ENCODE measurements around the gene DSCAML1.

Gene DSCAML1

DNA sequence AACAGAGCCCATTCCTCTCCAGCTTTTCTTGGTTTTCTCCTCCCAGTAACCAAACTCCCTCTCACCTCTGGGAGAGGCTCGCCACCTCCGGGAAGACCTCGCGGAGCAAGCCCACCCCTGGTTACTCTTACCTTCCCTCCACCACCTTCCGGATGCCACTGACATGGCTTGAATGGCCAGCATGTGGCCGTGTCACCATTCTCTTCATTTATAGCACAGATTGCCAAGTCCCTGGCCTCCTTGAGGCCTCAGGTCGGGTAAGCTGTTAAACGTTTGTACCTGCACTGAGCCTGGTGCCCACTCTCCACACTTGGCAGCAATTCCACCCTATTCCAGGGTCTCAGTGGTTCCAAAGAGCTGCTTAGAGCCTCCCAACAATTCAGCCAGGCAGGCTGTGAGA is 35.5 kb upstream of the DSCAML1 start:
- no peak for DNase-seq

DNA sequence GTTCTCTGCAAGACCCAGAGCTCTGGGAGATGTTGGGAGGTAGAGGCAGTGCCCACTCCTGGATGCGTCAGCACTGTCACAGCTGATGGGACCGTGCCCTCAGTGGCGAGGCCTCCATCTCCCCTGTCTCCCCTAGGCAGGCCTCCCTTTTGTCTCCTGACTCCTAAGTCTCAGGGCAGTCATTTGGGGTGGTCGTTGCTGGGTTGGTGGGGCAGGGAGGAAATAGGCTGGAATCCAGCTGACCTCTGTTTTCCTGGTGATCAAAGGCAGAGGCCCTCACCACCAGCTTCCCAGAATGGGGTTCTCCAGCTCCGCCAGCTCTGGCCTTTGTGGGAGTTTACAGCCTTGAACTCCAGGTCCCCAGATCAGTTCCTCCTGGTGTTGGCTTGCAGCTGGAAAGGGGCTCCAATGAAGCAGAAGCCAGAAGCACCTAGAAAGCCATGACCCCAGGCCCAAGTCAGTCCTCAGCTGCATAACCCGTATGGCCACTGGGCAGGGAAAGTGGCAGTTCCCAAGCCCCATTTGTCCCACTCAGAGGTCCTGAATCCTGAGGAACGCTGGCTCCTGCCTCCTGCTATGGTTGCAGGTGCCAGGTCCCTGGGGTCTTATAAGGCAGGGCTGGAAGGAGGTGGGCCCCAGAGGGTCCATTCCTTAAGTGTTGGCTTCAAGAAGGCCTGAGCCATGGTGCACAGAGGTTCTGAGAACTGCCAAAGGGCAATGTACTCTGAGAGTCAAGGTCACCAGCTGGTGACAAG is 34.8 kb upstream of the DSCAML1 start:
- DNase-seq, result no peak

DNA sequence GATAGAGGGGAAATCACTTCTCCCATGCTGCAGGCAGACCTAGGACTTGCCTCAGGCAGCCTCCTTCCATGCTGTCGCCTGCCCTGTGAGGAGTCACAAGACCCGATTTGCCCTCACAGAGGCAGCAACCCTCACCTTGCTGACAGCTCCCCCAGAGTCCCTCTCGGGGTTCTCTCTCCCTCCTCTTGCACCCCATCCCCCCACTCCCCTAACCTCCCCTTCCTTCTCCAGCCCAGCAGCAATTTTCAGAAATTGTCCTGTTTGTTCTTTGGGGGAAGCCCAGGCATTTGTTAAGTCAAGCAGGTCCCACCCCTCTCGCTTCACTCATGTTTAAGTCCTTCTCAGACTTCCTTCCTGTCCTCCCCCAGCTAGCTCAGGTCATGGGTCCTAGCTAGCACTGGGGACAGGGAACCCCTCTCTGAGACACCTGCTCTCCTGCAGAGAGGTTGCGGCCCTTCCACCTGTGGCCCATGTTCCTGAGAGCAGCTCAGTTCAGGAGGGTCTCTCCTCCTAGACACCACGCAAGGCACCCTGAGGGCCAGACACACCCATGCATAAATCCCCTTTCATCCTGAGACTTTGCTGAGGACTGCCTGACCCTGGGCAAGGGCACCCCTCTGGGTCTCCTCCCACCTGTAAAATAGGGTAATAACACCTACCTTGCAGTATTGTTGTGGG is 33.8 kb upstream of the DSCAML1 start:
- DNase-seq, result no peak

DNA sequence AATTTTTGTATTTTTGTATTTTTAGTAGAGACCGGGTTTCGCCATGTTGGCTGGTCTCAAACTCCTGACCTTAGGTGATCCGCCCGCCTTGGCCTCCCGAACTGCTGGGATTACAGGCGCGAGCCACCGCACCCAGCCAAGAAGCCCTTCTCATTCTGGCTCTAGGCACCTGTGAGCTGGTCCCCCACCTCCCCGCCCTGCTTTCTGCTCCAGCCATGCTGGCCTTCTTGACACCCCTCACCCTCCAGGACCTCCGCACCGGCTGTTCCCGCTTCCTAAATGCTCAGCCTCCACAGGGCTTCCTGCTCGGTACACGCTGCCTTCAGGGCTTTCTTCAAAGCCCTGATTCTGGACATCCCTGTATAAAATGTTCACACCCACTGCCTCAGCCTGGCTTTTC is 33.1 kb upstream of the DSCAML1 start:
- DNase-seq, result no peak

DNA sequence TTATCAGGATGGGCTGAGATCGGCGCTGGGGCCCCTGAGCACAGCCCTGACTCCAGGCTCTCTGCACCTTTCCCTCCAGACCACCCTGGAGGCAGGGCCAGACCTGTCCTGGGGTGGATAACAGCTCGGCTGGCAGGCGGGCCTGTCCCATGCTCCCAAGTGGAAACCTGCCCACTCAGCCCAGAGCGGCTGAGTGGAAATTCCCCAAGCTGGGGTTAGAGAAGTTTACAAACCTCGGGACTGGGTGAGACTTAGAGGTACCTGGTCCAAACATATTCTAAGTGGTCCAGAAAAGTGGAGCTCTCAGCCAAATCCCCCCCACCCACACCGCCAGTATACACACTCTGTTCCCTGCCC is 32.3 kb upstream of the DSCAML1 start:
- no peak for DNase-seq

DNA sequence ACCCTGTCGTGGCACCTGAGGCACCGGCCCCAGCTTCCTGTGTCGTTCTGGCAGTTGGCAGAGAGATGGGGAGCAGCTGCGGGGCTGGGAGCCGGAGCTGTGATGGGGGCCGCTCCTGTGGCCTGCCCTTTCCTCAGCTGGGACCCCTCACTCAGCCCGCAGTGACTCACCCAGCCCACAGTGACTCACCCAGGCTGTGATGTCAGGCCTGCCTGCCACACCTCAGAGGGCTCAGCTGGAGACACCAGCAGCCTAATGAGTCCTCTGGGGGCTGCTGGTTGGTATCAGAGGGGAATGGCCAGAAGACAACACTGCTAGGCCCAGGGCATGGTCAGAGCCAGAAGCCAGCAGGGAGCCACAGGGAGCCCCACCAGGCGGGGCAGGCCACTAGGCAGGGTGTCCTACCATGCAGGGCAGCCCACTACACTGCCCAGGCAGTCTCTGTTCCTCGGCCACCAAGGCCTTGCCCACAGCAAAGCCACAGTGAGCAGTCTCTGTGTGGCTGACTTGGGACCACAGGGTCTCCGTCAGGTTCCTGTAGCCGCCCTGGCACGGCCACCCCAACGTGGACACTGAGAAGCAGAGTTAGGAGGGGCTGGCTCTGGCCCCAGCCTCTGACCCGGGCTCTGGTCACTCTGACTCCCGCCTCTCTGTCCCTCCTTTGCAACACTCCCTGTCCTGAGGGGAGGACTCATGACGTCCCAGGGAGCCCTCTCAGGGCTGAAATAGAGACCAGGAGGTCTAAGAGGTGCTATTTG is 31.8 kb upstream of the DSCAML1 start:
- peak; percentile 90 for DNase-seq

DNA sequence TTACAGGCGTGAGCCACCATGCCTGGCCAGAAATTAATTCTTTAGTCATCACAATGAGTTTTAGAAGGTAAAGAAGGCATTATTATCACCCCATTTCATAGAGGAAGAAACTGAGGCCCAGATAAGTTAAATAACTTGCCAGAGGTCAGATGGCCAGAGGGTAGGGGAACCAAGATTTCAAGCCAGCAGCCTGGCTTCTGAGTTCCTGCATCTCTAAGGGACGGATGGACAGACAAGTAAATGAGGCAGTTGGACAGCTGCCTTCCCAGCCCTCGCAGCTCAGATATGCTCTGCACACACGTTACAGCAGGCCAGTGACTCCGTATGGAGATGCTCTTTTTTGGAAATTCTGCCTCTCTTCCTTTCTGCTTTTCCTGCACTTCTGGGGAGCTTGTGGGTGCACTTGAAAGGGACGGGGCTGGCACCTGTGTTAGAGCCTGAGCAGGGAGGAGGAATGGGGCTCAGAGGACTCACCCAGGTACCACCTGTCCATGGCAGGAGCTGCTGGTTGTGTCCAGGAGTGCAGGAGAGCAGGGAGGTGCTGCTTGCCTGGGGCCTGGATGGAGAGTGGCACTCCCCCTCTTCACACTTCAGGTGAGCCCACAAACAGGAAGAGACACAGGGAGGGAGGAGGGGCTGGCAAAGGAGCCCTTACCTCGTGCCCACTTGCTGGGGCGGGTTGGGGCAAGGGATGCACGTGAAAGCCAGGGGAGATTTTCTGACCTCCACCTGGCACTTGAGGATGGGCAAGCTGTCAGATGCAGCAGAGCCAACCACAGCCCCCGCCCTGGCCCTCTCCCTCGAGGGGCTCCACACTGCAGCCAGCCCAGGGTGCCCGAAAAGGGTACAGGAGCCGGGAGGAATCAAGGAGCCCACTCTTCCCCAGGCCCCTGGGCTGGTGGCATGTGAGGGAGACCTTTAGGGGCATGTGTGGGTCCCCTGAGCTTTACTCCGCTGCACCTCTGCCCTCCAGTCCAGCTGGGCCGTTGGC is 30.8 kb upstream of the DSCAML1 start:
- DNase-seq, result no peak

DNA sequence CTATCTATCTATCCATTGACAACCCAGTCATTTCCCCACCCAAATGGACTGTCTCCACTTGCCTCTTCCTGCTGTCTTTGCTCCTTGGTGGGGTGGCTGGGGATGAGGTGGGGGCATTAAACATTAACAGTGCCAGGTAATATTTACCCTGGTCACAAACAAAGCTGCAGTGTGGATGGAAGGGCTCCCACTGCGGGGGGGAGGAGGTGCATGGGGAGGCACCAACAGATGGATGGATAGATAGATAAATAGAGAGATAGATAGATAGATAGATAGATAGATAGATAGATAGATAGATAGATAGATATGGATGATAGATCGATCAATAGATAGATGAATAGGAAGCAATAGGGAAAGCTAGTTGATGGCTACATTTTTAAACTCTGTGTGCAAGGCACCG is 29.8 kb upstream of the DSCAML1 start:
- no peak for DNase-seq

DNA sequence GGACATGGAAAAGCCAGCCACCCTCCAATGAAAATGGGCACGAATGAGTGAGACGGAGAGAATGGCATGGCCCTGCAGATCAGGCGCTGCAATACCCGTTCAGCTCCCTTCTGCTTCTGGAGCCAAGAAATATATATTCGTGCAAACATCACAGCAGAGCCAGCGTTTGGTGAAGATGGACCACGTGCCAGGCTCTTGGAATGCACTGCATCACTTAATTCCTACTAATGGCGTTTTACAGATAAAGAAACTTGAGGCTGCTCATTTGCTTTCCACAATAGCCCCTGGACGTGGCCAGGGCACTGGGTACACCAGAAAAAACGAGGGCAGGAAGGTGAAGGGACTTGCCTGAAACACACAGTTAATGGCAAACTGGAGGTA is 29.2 kb upstream of the DSCAML1 start:
- no peak for DNase-seq

DNA sequence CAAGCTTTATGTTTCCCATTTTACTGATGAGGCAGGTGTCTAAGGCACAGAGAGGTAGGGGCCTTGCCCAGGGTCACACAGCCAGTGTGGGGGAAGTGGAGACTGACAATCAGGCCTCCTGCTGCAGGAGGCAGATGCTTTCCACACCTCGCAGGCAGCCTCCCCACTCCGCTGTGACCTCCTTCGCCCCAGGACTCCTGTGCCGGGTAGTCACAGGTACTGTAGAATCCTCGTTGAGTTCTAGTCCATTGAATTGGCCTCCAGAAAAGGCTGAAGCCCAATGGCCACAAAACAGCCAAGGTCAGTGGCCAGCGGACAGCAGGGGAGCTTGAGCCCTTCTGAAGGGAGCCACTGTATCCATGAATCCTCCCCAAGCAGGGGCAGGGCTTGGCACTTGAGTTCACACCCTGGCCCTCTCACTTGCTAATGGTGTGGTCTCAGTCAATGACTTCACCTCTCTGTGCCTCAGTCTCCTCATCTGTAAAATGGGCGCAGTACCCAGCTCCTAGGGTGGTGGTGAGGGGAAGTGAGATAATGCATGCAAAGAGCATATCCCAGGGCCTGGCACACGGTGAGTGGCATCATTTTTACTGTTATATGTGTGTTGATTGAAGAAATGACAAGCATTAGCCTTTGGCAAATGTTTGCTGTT is 28.6 kb upstream of the DSCAML1 start:
- DNase-seq, result no peak

DNA sequence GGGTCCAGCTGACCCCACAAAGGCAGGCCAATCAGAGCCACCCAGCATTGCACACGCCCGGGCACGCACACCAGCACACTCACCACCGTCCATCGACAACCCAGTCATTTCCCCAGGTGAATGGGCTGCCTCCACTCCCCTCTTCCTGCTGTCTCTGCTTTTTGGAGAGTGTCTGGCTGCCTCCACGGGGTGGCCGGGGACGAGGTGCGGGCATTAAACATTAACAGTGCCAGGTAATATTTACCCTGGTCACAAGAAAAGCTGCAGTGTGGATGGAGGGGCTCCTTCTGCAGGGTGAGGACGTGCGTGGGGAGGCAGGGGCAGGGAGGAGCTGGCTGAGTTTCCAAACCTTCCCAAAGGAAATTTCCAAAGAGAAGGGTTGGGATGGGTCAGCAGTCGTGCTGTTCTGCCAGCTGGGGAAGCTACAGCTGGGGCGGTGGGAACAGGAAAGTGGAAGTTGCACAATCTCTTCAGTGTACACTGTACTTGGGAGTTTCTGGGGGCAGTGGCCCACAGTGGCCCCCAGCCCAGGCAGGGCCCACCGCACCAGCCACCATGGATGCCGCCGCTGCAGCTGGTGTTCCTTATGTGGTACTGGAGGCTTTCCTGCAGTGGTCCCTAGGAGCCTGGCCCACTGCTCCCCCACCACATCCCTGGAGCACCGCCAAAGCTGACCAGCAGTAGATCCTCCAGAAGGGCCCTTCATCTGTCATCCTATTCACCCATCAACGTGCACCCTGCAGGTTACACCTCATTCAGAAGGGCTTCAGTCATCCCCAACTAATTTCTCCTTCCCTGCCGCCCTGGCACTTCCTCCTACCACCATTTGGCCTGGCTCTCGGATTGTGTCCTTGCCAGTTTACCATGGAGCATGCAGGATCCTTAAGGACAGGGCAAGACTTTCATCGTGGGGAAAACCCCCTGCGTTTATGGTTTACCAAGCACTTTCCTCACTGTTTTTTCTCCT is 27.8 kb upstream of the DSCAML1 start, which contains the start of gene FXYD2:
Gene FXYD2, minus strand, starts transcription at position 174 of the 967 bp plus-strand sequence. Its CDS starts 66 bp downstream, at position 108.
- no peak for DNase-seq

DNA sequence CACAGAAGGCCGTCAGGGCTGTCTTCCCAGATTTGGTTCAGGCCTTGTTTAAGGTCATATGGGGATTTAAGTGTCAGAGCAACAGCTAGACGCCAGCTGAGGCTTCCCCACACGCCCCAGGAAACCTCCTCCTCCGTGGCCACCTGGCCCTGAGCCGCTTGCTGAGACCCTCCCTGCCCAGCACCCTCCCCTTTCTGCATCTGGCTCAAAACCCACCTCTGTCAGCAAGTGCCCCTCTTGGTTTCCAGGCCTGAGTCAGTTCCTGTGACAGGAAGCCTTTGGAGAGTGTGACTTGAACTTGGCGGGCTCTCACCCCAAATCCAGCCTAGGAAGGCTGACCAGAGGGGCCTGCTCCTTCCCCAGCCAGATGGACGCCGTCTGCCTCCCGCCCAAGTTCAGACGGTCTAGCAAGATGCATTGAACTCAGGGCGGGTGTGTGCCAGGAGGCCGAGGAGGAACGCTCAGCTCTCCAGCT is 27.0 kb upstream of the DSCAML1 start:
- no peak for DNase-seq

DNA sequence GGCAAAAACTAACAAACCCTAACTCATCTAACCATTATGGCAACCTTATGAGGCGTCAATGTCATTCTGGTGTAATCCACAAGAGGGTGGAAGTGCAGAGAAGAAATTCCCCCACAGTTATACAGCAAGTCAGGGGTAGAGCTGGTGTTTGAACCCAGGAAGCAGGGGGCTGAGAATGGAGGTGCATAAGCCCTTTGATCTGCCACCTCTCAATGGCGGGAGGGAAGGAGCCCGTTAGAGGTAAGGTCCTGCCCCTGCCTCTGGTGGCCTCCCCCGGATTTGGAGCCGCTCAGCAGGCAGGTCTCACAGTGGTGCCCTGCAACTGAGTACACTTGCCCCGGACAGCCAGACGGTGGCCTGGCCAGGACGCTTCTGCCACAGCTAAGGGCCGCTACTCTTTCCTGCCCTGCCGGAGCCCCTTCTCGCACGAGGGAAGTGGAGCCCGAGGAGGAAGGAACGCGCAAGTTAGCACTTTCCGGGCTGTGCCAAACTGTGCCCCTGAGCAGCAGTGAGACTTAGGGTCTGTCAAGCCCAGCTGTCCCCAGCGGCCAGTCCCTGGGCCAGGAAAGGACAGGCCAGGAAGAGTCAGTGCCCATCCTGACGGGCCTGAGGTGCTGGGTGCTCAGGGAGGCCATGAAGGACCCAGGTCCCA is 26.4 kb upstream of the DSCAML1 start:
- peak; percentile 26 for DNase-seq

DNA sequence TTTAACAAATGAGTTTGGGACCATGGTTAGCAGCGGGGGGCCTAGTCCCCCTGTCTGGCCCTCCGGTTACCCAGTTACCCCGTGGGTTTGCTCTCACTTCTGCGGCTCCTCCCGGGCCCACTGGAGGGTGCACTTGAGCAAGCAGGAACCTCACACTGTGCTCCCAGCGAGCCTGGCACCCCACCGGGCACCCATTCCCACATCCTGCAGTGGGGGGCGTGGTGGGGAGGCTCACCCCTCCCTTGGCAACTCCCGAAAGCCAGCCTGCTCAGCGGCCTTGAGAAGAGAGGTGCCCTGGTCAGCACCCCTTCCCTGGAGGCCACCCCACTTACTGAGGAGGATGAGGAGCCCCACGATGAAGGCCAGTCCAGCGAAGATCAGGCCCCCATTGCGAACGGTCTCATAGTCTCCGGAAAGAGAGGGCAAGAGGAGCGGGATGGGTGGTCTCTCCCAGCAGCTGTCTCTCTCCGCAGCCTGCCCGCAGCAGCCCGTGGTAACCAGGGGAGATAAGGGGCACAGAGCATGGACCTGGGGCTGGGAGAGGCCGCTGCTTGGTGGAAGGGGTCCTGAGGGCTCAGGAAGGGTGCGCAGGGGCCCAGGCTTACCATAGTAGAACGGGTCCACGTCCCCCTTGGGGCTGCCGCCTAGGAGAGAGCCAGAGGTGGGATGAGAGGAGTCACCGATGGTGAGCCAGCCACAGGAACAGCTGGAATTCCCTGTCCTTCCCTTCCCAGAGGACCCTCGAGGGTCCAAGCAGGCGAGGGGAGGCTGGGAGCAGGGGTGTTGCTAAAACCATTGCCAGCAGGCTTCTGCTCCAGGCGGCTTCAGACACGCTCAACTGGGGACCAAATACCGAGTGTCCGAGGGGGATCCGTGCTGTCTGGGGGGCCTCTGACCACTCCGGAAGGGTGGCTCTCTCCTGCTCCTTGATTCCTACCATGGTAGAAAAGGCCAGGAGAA is 25.3 kb upstream of the DSCAML1 start:
- peak; percentile 76 for DNase-seq

DNA sequence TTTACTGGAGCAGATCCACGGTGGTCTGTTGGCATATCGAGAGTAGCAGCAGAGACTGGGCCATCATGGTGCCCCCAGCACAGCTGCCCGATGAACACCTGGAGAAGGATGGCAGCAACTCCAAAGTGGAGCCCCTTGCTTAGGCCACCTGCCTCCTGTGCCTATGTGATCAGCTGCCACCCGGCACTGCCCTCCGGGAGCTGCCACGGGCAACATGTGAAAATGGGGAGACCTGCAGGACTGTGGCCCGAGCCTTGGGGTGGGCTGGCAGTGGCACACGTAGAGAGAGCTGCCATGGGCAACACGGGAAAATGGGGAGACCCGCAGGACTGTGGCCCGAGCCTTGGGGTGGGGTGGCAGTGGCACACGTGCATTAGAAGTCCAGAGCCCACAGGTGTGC is 24.4 kb upstream of the DSCAML1 start:
- no peak for DNase-seq

DNA sequence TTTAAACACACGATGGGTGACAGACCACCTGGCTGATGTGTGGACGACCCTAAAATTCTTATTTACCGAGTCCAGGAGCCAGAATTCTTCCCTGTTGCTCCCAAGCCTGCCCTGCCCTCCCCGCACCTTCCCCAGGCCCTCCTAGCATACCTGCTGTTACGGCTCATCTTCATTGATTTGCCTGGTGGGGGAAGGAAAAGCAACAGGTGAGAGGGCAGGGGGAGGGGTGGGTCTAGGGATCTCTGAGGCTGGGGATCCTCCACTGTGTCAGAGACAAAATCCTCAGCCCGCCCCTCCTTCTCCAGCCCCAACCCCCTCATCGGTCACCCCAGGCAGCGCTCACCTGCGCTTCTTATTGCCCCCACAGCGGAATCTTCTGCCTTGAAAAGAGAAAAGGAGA is 23.5 kb upstream of the DSCAML1 start:
- DNase-seq, result no peak

DNA sequence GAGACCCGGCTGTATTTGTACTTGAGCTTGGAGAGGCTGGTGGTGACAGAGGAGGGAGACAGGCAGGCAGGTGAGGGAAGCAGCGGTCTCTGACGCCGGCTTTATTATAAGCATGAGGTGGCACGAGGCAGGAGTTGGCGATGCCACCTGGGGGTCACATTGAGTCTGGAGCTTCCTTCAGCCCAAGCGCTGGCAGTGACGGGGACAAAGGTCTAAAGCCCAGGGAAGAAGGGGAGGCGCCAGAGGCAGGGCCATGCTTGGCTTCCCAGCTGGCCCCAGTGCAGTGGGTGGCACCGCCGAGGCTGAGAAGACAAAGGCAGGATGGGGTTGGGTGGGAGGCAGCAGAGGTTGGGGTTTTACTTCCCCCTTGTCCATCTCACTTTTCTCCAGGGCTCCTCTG is 23.1 kb upstream of the DSCAML1 start:
- DNase-seq, result no peak

DNA sequence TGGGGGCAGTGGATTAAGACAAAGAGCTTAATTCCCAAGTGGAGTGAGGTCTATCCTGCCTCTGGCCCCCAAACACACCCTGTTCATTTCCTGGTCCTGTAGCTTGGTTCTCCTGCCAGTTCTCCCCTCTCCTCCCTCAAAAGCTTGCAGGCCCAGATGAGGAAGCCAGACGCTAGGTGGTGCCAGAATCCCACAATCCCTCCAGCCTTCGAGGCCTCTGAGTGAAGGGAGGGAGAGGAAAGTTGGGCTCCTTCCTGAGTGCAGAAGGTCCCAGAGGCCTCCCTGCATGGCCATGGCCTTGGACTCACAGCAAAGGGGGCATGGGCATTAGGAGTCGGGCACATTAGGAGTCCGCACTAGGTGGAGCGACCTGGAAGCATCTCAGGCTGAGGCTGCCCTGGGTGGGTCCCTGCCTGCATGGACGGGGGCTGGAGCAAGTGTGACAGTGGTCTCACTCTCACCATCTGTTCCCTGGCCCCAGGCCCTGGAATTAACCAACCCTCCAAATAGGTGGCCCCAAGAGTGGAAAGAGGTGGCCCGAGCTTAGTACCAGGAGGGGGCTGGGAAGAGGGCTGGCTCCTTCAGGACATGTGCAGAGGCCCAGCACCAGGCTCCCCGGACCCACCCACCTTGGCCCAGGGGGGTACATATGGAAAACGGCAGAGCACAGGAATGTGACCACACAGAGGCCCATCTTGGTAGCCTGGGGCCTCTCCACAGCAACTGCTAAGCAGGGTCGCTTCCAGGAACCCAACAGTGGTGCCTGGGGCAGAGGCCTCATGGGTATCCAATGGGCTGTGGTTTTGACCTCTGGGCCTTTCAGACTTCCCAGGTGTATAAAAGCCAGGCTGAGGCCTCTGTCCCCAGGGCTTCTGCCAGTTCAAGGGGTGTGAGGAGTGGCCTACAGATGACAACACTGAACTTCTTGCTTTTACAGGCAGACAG is 22.4 kb upstream of the DSCAML1 start:
- DNase-seq, result no peak

Data from stimulated activated CD4-positive, alpha-beta T cell treated with anti-CD3 and anti-CD28 coated beads, Interleukin-15, amount 100 ng/mL, for 24 hours (primary cell).